ENCODE data around the gene NREP.
A peak's percentile ranks its signal among the peaks of the same experiment; 100 is the strongest.

NREP gene

DNA sequence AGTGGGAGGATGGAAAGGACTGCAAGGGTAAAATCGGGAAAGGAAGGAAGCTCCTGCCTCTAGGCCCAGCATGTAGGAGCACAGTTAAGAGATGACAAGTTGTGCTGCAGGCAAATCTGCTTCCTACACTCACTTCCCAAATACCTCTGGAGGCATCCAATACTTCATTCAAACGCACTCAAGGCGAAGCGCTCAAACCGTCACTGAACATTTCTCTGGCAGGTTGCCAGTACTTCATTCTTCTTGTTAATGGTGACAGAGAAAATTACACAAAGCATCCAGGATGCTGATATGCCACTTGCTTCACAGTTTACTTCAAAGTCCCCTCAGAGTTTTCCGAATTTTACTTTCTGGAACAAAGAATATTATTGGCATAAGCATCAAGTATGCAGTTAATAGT is 59.8 kb downstream of the NREP start:
- no peak for DNase-seq (ENCODE audit: low spot score)

- no peak for DNase-seq (ENCODE audit: low spot score)
Observed at GRCh38 chr5:111695991-111696390, 61.0 kb downstream of the NREP start.

GRCh38 chr5:111694133-111694532 is 62.9 kb downstream of the NREP start:
- peak; percentile 75 for DNase-seq (ENCODE audit: low spot score)

DNA sequence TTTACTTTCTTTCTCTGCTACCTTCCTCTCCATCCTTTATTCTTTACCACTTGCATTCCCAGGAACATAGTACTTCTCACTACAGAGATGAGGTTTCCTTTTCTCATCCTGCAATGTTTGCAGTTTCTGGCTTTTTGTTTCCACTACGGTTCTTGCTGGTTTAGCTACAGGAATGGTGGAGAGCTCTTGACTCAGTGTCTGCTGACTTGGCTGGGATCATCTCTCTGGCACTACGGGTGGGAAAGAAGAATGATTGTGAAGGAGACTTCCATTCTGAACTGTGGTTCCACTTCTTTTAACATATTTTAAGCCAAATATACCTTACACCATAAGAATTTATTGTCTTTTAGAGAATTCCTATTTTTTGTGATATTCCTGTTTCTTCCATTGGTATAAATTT is 65.1 kb downstream of the NREP start:
- no peak for DNase-seq (ENCODE audit: low spot score)

DNA sequence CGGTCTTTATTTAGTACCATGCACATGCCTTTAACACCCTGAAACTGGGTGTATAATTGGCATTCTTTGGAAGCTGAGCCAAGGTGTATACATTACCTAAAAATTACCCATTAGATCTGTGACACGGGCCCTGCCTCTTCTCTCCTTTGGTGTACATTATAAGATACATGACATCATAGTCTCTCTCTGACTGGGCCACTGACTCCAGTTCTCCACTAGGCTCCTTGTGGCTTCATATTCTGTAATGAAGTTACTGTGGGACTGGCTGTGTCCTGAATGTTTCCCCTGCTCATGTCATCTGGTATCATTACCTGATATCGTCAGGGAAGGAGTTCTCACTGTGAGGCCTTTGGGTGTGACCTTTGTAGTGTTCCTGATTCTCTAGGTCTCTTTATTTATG is 65.5 kb downstream of the NREP start:
- no peak for DNase-seq (ENCODE audit: low spot score)

GRCh38 chr5:111689357-111689935 is 67.5 kb downstream of the NREP start:
- DNase-seq (ENCODE audit: low spot score): no peak

- no peak for DNase-seq (ENCODE audit: low spot score)
Observed at GRCh38 chr5:111685969-111686368, 71.0 kb downstream of the NREP start.

DNA sequence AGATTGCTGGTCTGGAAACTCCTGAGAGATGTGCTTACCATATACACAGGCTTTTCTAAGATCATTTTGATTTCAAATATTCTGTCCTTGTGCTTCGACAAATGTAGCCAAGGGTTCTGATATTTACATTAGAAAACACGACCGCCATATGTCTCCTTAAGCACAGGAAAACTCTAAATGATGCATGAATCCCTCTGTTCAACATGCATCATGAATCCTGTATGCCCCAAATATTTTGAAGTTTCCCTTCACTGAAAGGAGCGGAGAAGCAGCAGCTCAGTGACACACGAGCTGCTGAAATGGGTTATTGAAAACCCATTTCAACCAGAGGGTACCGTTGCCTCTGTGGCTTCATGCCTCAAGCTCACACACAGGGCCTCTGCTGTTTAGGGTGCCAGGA is 74.4 kb downstream of the NREP start:
- DNase-seq (ENCODE audit: low spot score): no peak

GRCh38 chr5:111682121-111682520 is 74.9 kb downstream of the NREP start:
- DNase-seq (ENCODE audit: low spot score): no peak

DNA sequence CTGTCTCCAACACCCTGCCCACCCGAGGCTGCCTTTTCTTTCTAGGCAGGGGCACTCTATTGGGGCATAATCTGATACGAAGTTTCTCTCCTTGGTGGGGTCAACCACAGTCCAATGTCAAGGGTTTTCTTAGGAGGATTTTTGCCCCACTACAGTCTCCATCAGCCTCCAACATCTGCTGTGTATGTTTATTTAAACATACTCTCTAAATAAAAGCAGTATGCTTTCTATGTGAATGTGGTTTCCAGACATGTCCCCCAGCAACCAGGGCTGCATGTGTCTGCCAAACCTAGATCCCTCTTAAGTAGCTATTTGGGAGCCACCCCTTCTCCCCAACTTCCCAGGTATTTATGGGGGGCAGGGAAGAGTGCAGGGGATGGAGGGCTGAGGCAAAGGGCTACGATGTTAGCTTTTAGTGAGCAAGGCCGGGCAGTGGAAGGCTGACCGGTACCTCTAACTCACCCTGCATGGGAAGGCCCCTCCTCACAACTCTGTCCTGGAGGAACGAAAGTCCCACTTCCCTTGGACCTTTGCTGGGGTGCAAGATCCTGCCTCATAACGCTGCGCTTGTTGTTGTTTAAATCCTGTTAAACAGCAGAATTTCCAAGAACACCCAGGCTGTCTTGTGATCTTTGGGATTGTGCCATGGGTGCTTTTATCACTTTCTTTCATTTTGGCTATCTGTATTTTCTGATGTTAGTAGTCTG is 75.4 kb downstream of the NREP start:
- no peak for DNase-seq (ENCODE audit: low spot score)

- peak; percentile 78 for DNase-seq (ENCODE audit: low spot score)
Observed at GRCh38 chr5:111680737-111681413, 76.1 kb downstream of the NREP start.

- no peak for DNase-seq (ENCODE audit: low spot score)
Observed at GRCh38 chr5:111679611-111680010, 77.4 kb downstream of the NREP start.

Measured in AG08395 (cell line).